Brain microvascular endothelial cell (primary cell): ENCODE results near the gene POMT1.
"Not testable (repeated sequence)": the region's sequence is repeated elsewhere in the genome, so short reads cannot be mapped to it uniquely, and the experiment has no call there.

Source experiments
- DNase-seq: peaks from one replicate; pipeline ENCODE4 v3.0.0-alpha.2; 2020
- H3K27ac ChIP-seq: fragments of 250-450 bp; sonication (Bioruptor Pico); 2 replicates; pipeline ENCODE4 v1.5.1; 2020; ENCODE audit warnings: mild to moderate bottlenecking, moderate library complexity
- H3K27me3 ChIP-seq: fragments of 250-450 bp; sonication (Bioruptor Pico); replicated peaks from 2 replicates; pipeline ENCODE4 v1.5.1; 2020; ENCODE audit warnings: mild to moderate bottlenecking
- H3K36me3 ChIP-seq: fragments of 250-450 bp; sonication (Bioruptor Pico); replicated peaks from 2 replicates; pipeline ENCODE4 v1.5.1; 2020; ENCODE audit warnings: mild to moderate bottlenecking
- H3K4me3 ChIP-seq: 2 replicates; pipeline ENCODE4 v1.5.1; 2011; ENCODE audit warnings: low read depth, mild to moderate bottlenecking, control low read depth, low read length, moderate library complexity
- CTCF ChIP-seq: IDR thresholded peaks from 2 replicates; pipeline ENCODE4 v1.5.1; 2011; ENCODE audit warnings: low read depth, mild to moderate bottlenecking, moderate library complexity, low read length, control low read depth, inconsistent platforms; ENCODE audit errors: missing control alignments
- in situ Hi-C: cut with HindIII; loops from 2 replicates; pipeline ENCODE4 v1.10.0; 2017; ENCODE audit warnings: low sequenced_read_pairs, low pct_ligation_motif_present

Gene POMT1

GRCh38 chr9:131469951-131470350 lies 32.8 kb upstream of the POMT1 start:
- no peak for DNase-seq
- H3K36me3 ChIP-seq: peaks cover 88% of the 10 kb centered on the region
- no peak overlapping the region for H3K27ac ChIP-seq
- H3K4me3 ChIP-seq: no peak overlapping the region
- in situ Hi-C loops: no loop called here
- no peak for TF ChIP-seq CTCF
- H3K27me3 ChIP-seq: no peaks in the 10 kb centered on the region

GRCh38 chr9:131470581-131470991 lies 32.1 kb upstream of the POMT1 start:
- Histone ChIP-seq H3K36me3 (peaks cover 88% of the 10 kb centered on the region), H3K27me3 (no peaks in the 10 kb centered on the region), H3K27ac (no peak overlapping the region), H3K4me3 (no peak overlapping the region)
- in situ Hi-C loops: no loop called here
- no peak for TF ChIP-seq CTCF
- no peak for DNase-seq

GRCh38 chr9:131472085-131472484 lies 30.6 kb upstream of the POMT1 start:
- H3K36me3 ChIP-seq: peaks cover 90% of the 10 kb centered on the region
- DNase-seq, in situ Hi-C loops, H3K27me3 ChIP-seq, H3K4me3 ChIP-seq, H3K27ac ChIP-seq: not testable (repeated sequence)

- Histone ChIP-seq H3K36me3 (peaks cover 92% of the 10 kb centered on the region), H3K4me3 (no peak overlapping the region), H3K27me3 (no peaks in the 10 kb centered on the region), H3K27ac (no peak overlapping the region)
- no peak for TF ChIP-seq CTCF
- DNase-seq: no peak
- in situ Hi-C loops: no loop called here
Observed at GRCh38 chr9:131473198-131473885, 29.4 kb upstream of the POMT1 start.

- no peak for DNase-seq
- no peak for TF ChIP-seq CTCF
- in situ Hi-C loops: no loop called here
- peaks cover 90% of the 10 kb centered on the region for H3K36me3 ChIP-seq
- no peaks in the 10 kb centered on the region for H3K27me3 ChIP-seq
- no peak overlapping the region for H3K27ac ChIP-seq
- no peak overlapping the region for H3K4me3 ChIP-seq
Observed at GRCh38 chr9:131473891-131474290, 28.8 kb upstream of the POMT1 start.

- in situ Hi-C loops: no loop called here
- Histone ChIP-seq H3K27me3 (no peaks in the 10 kb centered on the region), H3K4me3 (no peak overlapping the region), H3K36me3 (peaks cover 95% of the 10 kb centered on the region), H3K27ac (no peak overlapping the region)
- no peak for DNase-seq
- TF ChIP-seq CTCF: no peak
Observed at GRCh38 chr9:131474711-131475110, 28.0 kb upstream of the POMT1 start.
